ENCODE results near the gene PDE2A.

DNA sequence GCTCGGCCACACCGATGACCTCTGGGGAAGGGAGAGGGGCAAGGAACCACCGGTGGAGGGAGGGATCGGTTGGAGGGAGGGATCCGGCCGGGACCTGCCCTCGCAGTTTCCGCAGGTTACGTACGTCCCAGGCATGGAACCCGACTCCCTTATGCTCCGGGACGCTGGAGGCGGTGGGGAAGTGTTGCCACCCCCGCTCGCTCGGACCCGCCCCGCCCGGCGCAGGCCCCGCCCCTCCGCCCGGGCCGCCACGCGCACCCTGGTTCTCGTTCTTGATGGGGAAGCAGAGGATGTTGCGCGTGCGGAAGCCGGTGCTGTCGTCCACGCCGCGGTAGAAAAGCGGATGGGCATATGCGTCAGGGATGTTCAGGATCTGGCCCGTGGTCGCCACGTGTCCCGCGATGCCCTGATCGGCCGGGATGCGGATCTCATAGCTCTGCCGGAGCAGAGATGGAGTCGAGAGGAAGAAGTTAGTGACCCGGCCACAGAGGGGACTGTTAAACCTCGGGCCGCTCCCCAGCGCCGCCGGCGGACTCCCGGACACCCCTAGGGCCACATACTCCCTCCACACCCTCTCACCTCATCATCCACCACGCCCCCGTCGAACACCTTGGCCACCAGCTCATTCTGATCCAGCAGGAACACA lies 89.8 kb downstream of the PDE2A start:
- TF ChIP-seq TCF4 (CRISPR knock-in tag; IDR thresholded peaks at IDR 0.05; ENCODE audit: borderline replicate concordance) (no peak), ZC3H10 (CRISPR knock-in tag; IDR thresholded peaks at IDR 0.05) (no peak), ZFP3 (CRISPR knock-in tag; IDR thresholded peaks at IDR 0.05) (no peak), PPARA (CRISPR knock-in tag; IDR thresholded peaks at IDR 0.05; ENCODE audit: borderline replicate concordance) (no peak), OSR1 (CRISPR knock-in tag; IDR thresholded peaks at IDR 0.05) (no peak), BACH2 (CRISPR knock-in tag; IDR thresholded peaks at IDR 0.05; ENCODE audit: borderline replicate concordance) (no peak), CSDC2 (CRISPR knock-in tag; IDR thresholded peaks at IDR 0.05) (no peak), SNAI2 (CRISPR knock-in tag; IDR thresholded peaks at IDR 0.05) (no peak), RARB (CRISPR knock-in tag; IDR thresholded peaks at IDR 0.05) (no peak)
- TF ChIP-seq, protein P1, sequence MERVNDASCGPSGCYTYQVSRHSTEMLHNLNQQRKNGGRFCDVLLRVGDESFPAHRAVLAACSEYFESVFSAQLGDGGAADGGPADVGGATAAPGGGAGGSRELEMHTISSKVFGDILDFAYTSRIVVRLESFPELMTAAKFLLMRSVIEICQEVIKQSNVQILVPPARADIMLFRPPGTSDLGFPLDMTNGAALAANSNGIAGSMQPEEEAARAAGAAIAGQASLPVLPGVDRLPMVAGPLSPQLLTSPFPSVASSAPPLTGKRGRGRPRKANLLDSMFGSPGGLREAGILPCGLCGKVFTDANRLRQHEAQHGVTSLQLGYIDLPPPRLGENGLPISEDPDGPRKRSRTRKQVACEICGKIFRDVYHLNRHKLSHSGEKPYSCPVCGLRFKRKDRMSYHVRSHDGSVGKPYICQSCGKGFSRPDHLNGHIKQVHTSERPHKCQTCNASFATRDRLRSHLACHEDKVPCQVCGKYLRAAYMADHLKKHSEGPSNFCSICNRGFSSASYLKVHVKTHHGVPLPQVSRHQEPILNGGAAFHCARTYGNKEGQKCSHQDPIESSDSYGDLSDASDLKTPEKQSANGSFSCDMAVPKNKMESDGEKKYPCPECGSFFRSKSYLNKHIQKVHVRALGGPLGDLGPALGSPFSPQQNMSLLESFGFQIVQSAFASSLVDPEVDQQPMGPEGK (CRISPR knock-in tag; IDR thresholded peaks at IDR 0.05; ENCODE audit: borderline replicate concordance) = no peak
- TF ChIP-seq, protein P2, sequence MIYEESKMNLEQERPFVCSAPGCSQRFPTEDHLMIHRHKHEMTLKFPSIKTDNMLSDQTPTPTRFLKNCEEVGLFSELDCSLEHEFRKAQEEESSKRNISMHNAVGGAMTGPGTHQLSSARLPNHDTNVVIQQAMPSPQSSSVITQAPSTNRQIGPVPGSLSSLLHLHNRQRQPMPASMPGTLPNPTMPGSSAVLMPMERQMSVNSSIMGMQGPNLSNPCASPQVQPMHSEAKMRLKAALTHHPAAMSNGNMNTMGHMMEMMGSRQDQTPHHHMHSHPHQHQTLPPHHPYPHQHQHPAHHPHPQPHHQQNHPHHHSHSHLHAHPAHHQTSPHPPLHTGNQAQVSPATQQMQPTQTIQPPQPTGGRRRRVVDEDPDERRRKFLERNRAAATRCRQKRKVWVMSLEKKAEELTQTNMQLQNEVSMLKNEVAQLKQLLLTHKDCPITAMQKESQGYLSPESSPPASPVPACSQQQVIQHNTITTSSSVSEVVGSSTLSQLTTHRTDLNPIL (CRISPR knock-in tag; IDR thresholded peaks at IDR 0.05; ENCODE audit: low read depth) = no peak

All from SK-N-SH treated with all-trans-retinoic acid at 6 μM for 48 hours (cell line).